Inflammatory macrophage treated with lipopolysaccharide for 1 hour (primary cell): ENCODE data around the gene RAB8B.
A peak's percentile ranks its signal among the peaks of the same experiment; 100 is the strongest.

Source experiments
- DNase-seq, 2 donors: peaks; one replicate each; pipeline ENCODE4 v3.0.0-alpha.2; 2020 to 2022

Gene RAB8B

DNA sequence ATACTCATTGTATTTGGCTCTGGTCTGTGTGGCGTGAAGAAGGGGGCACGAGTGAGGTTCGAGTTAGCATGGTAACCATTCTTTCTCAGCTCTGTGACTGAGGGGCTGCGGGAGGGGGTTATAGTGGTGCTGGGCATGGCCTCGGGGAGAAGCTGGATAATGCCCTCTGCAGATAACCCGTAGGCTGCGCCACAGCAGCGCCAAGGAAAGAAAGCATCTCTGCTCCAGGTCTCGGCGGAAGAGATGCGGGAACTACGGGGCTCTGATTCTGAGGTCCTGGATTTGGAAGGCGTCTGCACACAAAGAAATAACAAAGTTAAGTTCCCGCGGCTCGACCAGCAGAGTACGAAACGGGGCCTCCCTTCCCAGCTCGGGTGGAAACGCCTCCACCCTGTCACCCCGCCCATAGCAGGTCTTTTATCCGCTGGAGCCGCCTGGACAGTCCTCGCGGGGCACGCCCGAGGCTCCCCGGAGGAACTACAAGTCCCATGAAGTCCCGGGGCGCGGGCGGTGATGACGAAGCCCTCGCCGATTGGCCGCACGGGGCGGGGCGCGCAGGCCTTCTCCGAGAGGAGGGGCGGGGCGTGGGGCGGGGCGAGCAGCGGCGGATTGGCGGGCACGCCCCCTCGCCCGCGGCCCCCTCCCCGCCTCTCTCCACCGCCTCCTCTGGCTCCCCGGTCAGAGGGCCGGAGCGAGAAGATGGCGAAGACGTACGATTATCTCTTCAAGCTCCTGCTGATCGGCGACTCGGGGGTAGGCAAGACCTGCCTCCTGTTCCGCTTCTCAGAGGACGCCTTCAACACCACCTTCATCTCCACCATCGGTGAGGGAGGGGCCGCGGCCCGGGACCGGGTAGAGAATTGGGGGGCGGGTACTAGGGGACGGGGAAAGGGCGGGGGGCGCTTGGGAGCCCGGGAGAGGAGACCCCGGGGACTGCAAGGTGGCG is at the start of gene RAB8B:
TSS of gene RAB8B (plus strand) at position 681 of the 946 bp plus-strand sequence. CDS start at position 700, 19 bp downstream.
- DNase-seq, result peak; percentile 96 to 98

DNA sequence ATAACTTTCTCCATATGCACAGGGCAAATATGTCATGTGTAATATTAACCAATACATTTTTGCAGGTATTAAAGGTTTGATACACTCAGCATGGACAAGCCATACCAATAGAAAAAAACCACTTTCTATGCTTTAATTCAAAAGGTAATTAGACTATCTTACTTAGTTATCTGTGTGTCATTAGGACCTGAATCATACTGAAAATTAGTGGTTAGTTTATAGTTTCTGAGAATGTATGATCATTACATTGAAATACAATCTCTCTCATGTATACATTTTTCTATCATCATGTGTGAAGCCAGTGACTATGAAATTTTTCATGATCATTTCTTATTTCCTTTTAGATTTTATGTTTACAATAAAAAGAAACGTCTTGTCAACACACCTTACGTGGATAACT is 48.5 kb upstream of the RAB8B start:
- no peak for DNase-seq

DNA sequence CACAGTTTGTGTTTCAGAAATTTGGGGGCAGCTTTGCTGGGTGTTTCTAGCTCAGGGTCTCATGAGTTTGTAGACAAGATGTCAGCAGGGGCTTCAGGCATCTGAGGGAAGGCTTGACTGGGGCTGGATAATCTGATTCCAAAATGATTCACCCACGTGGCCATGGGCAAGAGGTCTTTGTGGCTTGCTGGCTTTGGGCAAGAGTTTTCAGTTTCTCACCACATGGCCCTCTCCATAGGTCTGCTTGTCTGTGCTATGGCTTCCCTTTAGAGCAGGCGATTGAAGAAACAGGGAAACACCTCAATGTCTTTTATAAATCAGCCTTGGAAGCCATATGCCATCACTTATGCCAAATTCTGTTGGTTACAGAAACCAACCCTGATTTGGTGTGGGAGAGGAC is 44.0 kb upstream of the RAB8B start:
- DNase-seq, result no peak

DNA sequence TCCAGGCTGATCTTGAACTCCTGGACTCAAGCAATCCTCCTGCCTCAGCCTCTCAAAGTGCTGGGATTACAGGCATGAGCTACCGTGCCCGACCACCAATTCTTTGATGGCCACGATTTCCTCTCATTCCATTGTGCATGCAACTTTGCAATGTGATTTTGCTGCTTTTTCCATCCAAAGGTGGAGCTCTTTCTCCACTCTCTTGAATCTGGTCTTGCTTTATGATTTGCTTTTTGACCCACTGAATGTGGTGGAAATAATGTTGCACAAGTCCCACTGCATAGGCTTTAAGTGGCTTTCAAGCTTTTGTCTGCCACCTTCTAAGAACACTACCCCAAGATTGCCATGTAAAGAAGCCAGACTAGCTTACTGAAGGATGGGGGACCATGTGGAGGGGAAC is 42.7 kb upstream of the RAB8B start:
- DNase-seq, result no peak

DNA sequence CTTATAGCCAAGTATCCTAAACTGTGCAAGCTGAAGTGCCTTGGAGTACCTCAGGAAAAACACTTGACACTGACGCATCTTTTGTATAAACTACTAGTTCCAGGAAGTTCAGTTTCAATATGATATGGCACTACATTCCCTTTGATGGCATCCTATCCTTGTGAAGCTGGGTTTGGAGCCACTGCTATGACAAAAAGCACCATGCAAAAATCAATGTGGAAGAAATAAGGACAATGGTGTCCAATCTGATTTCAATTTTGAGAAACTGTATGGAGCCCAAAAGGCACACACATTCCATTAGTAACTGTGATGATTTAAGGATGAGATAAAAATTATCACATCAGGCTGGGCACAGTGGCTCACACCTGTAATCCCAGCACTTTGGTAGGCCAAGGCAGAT is 37.7 kb upstream of the RAB8B start:
- DNase-seq, result no peak

DNA sequence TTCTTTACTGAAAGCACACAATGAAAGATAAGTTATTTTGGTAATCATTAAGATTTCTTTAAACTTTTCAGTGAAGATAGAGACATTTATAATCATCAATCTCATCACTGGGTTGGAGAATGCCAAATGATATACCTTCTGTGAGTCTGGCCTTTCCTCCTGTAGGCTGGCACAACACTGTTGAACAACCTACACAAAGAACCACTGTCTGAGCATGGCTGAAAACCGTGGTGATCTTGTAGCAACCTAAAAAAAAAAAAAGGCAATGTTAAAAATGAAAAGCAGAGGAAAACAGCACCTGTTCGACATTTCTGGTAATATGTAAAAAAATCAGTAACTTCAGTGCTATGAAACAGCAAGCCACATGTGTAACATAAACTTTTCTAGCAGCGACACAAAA is 33.9 kb upstream of the RAB8B start:
- no peak for DNase-seq

DNA sequence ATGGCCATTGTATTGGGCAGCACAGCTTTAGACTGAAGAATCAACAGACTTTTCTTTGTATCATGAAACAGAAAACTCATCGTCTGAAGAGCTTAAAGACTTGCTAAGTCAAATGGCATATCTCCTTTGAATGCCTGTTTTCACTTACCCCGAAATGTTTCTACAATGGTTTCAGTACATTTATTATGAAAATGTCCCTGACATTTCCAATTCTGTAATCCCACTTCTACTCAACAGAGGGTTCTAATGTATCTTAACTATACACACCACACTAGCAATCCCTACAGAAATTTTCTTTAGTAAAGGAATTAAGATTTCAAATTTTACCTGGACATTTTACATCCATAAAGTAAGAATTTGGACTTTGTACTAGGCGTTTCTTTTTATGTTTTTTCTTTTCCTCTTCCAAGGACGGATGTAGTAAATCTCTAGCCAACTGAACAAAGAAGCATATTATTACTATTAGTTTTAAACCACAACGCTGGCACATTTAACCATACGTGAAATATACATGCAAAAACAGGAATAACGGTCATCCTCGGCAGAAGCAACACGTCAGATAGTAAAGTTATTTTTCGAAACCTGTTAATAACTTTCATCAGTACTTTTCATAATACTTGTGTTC is 33.2 kb upstream of the RAB8B start:
- DNase-seq, result peak in 1 of 2 donors; percentile 5

DNA sequence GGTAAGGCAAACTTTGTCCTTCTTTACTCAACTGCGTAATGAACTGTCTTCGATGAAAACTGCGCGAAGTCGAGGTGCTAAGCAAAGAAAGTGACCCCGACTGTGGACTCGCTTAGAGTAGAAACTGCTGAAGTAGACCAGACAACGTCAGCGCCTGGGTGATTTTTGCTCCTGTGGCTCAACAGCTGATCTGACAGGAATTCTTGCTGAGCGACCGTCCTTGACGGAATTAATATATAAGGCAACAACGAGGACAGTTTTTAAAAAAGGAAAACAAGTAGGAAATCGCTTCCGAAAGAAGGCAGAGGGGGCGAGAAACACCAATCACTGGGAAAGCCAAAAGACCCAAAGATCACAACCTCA is 32.7 kb upstream of the RAB8B start:
- DNase-seq, result peak; percentile 57 to 60

DNA sequence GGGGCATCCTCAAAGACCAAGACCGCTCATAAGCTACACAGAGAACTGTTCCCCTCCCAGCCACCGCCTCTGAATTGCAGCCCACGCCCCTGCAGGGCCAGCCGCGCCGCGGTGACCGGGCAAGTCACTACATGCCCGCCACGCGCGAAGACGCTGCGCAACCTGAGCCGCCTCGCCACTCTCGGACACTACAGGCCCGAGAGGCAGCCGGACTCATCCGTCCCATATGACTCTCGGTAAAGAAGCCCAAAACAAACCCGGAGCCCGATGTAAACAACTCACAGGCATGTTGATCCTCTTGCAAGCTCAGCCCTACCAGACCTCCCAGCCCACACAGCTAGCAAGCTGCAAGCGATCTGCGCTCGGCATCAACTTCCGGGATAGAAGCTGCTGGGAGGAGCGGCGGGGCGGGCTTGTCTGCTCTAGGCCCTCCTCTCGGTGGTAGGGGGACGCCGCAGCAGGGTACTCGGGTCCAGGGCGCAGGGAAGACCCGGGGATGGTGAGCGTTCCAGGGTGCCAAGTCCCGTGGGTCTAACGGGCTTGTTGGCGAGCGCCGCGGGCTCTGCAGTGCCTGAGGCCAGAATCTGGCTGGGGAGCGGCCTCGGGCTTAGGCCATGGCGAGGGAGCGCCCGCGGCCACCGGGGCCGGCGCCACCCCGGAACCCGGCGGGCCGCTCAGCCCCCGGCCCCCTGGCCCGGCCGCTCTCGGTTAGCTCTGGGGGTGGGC is 32.1 kb upstream of the RAB8B start, which contains the start of gene RPS27L:
TSS of gene RPS27L (minus strand) at position 360 of the 726 bp plus-strand sequence. CDS start at position 288, 72 bp downstream.
- DNase-seq, result peak; percentile 87 to 90

DNA sequence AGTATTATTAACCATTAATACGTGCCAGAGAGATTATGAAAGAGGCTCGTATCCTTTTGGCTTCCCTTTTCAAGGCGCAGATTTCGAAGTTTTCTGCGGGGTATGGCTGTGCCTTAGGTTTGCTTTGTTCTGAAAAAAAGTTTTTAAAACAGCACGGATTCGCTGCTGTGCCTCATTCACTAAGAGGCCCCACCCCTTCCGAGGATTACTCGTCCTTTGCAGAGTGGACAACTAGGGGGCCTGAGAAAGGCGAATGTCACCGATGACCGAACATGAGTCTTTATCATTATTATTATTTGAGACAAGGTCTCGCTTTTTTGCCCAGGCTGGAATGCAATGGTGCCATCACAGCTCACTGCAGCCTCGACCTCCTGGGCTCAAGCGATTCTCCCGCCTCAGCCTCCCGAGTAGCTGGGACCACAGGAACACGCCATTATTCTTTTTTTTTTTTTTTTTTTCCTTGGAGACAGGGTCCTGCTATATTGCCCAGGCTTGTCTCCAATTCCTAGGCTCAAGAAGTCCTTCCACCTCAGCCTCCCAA is 31.4 kb upstream of the RAB8B start:
- peak; percentile 61 to 64 for DNase-seq

DNA sequence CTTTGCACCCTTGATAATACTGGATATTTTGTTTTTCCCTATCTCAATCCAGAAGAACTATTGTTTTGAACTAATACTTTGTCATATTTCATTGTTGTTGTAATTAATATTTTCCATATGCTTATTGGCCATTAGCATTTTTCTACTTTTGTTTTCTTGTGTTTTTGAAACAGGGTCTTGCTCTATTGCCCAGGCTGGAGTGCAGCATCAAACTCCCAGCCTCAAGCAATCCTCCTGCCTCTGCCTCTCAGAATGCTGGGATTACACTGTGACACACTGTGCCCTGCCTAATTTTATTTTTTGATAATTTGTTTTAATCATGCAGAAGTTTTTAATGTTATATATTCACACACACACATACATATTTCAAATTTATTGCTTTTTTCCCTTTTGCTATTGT is 28.8 kb upstream of the RAB8B start:
- no peak for DNase-seq

DNA sequence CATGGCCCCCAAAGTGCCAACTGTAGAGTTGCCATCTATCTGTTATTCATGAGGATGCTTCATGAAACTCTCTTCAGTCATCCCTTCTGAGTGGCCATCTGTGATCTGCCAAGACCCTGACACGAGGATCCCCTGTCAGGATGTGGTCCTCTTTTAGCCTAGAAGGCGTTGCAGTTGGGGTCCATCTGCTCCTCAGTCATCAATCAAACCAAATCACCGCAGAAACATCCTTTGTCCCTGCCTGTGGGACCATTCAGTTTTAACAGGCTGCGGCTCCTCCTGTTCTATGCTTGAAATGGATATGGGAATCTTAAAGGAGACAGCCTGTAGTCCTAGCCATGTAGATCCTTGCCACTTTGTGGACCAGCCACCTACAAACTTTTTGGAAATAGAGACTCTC is 26.2 kb upstream of the RAB8B start:
- DNase-seq, result no peak

DNA sequence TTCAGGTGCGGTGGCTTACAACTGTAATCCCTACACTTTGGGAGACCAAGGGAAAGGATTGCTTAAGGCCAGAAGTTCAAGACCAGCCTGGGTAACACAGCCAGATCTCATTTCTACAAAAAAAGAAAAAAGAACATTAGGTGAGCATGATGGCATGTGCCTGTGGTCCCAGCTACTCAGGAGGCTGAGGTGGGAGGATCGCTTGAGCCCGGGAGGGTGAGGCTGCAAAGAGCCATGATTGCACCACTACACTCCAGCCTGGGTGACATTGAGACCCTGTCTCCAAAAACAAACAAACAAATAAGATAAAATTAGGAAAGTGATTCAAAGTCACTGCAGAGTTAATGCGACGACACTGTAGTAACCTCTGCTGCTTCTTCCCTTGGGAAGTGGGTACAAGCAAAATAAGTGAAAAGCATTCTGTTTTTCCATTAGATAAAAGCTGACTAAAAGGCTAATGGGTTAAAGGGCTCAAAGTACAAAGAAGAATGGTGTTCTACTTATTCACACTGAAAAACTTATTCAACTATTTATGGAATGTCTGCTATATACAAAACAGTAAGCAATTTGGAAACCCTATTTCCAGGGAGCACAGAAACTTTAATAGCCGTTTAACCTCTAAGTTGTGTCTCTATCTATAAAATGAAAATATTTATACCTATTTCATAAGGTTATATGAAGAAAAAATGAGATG is 24.1 kb upstream of the RAB8B start:
- no peak for DNase-seq

DNA sequence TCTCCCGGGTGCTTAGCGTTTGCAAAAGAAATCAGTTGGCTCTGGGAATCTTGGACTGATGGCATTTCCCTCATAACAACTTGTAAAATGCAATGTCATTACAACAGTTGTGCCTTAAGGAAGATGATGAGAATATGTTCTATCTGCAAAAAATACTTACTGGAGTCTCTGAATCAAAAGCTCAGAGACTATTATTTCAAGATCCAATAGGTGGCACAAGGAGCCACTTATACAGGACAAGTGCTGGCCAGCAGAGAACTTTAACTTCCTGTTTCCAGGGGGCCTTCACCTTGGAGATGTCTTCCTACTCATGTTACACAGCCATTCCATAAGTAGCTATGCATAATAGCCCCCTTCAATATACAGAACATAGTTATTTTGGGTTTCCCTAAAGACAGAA is 23.2 kb upstream of the RAB8B start:
- DNase-seq, result peak; percentile 47 to 49

DNA sequence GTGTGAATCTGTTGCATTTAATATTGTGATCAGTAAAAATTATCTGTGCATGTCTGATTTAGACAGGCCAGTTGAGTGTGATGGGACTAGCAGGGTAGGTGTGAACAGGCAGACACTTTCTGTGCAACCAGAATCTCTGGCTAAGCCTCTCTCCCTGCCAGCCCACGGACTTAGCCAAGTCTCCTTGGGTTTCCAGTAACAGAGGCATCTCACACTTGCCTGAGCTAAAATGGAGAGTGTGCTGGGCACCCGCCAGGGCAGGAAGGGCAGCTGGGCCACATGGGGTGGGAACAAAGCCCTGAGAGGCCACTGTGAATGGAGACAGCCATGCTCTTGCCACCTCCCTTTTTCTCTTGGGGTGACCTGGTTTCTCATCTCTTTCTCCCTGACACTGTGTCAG is 19.6 kb upstream of the RAB8B start:
- DNase-seq, result no peak

DNA sequence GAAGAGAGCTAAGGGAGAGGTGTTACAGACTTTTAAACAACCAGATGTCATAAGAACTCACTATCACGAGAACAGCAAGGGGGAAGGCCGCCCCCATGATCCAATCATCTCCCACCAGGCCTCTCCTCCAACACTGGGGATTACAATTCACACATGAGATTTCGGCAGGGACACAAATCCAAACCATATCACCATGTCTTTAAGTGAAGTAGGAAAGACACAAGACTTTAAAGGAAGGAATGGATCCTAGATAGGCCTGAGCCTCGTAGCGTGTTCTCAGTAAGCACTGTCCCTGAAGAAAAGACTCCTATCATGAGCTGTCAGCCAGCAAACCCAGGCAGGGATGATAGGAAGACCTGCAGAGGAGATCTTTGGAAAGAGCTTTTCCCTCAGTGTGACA is 17.0 kb upstream of the RAB8B start:
- no peak for DNase-seq

DNA sequence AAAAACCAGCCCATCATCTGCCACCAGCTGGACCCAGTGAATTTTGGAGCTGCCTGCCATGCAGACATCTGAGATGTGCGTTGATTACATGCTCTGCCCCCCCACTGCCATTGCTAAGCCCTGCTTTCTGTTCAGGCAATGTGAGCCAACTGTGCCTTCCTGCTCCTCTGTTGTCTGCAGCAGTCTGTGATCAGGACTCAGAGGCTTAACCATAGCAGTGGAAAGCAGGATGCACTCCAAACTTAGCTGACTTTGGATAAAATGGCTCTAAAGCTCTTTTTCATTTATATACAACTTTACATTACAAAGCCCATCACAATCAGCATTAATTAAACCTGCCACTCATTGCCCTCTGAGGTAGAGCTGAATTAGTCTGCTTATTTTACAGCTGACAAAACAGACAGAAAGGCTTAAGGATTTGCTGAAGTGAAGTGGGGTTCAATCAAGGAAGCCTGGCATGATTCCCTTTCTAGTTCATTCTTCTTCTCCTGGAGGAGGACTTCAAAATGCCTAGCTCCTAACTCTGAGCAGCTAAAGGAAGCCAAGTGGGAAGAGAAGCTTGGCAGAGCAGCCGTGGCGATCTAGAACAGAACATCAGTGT is 16.5 kb upstream of the RAB8B start:
- DNase-seq, result no peak

DNA sequence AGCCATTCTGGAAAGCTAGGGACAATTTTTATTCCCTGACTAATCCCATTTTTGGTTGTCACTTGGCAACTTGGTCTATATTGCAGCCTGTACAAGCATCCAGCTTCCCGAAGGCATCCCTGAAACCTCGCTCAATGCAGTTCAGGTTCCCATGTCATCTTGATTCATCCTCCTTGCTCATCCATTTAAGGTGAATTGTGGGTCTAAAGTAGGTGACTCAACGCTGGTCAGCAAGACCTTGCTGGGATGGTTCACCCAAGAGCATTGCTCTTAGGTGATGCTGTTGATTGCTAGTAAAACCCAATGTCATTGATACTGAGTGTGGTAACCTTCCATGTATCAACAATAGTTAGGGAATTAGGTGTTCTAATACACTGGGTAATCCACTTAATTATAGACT is 13.1 kb upstream of the RAB8B start:
- DNase-seq, result no peak

DNA sequence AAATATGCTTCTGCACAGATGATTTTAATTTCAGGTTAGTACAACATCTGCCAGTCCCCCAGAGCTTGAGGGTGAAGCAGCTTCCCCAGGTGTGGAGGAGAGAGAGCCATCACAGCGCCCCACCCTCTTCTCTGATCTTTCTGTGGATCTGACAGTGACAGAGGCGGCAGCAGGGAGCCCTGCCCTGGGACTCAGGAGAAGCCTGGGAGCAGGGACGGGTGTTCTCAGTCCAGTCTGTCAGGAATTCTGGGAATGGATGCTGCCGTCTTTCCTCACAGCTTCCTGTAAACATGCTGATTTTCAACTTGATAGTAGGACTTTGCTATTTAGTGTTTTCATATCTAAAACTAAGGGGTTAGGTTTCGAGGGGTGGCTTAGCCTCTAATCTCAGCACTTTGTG is 11.4 kb upstream of the RAB8B start:
- DNase-seq, result no peak

DNA sequence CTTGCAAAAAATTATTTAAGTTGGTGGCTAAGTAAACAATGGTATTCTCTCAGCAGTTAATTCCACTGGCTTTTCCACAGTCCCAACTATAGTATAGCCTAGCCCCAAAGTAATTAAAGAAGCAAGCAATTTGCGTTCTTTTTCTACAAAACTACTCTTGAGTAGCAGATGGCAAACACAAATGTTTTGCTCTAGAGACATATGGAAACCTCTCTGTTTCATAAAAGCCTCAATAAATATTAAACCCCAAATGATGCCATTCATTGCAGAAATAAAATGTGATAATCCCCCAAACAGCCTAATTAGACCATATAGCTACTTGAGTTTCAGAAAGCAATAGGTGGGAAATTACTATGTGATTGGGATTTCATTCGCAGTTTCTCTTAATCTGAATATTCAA is 8.7 kb upstream of the RAB8B start:
- no peak for DNase-seq

DNA sequence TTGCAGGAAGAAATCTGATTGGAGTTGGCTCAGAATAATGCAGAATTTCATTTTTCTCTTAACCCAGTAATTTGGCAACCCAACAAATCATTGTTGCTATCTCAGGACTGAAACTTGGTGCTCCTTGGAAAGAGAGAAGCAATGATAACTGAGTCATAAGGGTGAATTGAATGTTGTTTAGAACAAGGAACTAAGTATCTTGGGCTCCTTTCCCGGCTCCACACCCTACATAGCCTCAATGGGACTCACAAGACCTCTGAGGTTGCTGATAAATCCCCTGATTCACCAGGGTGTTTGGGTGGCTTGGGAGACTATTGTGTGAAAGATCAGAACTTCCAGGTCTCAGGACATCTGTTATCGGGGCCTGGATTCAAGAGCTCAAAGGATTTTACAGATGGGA is 7.8 kb upstream of the RAB8B start:
- peak; percentile 51 to 79 for DNase-seq

DNA sequence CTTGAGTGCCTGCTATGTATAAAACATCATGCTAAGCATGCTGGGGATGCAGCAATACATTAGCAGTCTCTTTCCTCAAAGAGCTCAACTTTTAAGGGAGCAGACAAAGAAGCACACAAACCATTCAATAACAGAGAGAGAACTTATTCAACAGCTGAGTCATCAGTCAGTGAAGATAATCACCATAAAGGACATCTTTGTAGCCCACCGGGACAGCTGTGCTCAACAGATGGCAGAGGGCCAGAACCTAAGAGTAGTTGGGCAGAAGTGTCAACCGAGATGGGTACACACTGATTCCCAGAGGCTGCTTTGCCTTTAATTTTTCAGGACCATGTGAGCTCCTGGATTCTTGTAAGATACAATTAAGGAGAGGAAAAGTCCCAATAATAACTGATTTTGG is 4.2 kb upstream of the RAB8B start:
- no peak for DNase-seq
